ENCODE measurements around the gene NFKBIE.

The NFKBIE gene

DNA sequence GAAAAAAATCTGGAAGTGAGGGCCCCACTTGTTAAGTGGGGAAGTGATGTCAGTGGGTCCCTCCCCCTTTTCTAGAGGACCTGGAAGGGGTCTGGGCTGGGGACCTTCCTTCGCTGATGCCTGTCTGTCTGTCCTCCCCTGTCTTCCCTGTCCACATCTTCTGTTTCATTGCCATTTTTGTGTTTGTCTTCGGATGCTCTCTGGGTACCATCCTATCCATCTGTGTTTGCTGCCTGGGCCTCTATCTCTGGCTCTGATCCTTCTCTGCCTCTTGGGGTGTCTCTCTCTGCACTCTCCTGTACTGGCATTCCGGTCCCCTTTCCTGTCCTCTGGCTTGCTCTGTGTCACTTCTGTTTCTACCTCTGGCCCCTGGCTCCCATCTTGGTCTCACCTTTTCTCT is 7.2 kb upstream of the NFKBIE start:
- Histone ChIP-seq H3K9me3 (ENCODE audit: control insufficient read depth in 2 of 2, low read length in 2 of 2) (no peaks in the 10 kb centered on the region), H3K4me3 (ENCODE audit: low read length in 2 of 2) (no peak overlapping the region), H3K9ac (ENCODE audit: low read length in 2 of 2) (no peak overlapping the region), H3K27me3 (ENCODE audit: control insufficient read depth in 1 of 2, insufficient read depth in 2 of 2, low read length in 2 of 2) (peaks cover 64 to 72% of the 10 kb centered on the region in 2 donors), H3K27ac (ENCODE audit: low read length) (no peak overlapping the region), H3K36me3 (ENCODE audit: control insufficient read depth in 2 of 2, insufficient read depth in 2 of 2, low read length in 2 of 2) (no peaks in the 10 kb centered on the region), H3K4me1 (ENCODE audit: control insufficient read depth, insufficient read depth, low read length) (peaks cover 10% of the 10 kb centered on the region)

DNA sequence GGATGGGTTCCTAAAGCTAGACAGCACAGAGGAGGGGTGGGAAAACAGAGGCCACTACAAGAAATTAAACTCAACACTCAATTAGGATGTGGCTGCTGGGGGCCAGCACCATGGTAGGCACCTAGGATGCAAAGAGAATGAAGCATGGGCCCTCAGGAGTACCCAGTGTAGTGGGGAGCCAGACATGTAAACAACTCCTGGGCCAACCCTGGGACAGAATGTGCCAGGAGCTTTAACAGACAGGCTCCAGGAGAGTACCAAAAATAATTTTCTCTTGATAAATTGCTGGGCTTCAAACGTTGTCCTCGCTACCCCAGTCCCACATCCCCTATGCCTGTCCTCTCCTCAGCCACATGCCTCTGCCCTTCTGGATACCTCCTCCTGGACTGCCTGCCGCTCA is 6.6 kb upstream of the NFKBIE start:
- peaks cover 58 to 66% of the 10 kb centered on the region in 2 donors for H3K27me3 ChIP-seq (ENCODE audit: control insufficient read depth in 1 of 2, insufficient read depth in 2 of 2, low read length in 2 of 2)

GRCh38 chr6:44271406-44271723 is 6.0 kb upstream of the NFKBIE start:
- H3K27ac ChIP-seq (ENCODE audit: low read length): no peak overlapping the region
- no peaks in the 10 kb centered on the region for H3K9me3 ChIP-seq (ENCODE audit: control insufficient read depth in 2 of 2, low read length in 2 of 2)
- no peak overlapping the region for H3K4me3 ChIP-seq (ENCODE audit: low read length in 2 of 2)
- H3K36me3 ChIP-seq (ENCODE audit: control insufficient read depth in 2 of 2, insufficient read depth in 2 of 2, low read length in 2 of 2): no peaks in the 10 kb centered on the region
- H3K4me1 ChIP-seq (ENCODE audit: control insufficient read depth, insufficient read depth, low read length): peaks cover 10% of the 10 kb centered on the region
- H3K27me3 ChIP-seq (ENCODE audit: control insufficient read depth in 1 of 2, insufficient read depth in 2 of 2, low read length in 2 of 2): peaks cover 55 to 60% of the 10 kb centered on the region in 2 donors
- H3K9ac ChIP-seq (ENCODE audit: low read length in 2 of 2): no peak overlapping the region

More for the DNA sequence above, 6.6 kb upstream of the NFKBIE start:
- peaks cover 10% of the 10 kb centered on the region for H3K4me1 ChIP-seq (ENCODE audit: control insufficient read depth, insufficient read depth, low read length)
- H3K9me3 ChIP-seq (ENCODE audit: control insufficient read depth in 2 of 2, low read length in 2 of 2): no peaks in the 10 kb centered on the region
- no peak overlapping the region for H3K4me3 ChIP-seq (ENCODE audit: low read length in 2 of 2)
- H3K9ac ChIP-seq (ENCODE audit: low read length in 2 of 2): no peak overlapping the region
- no peaks in the 10 kb centered on the region for H3K36me3 ChIP-seq (ENCODE audit: control insufficient read depth in 2 of 2, insufficient read depth in 2 of 2, low read length in 2 of 2)
- no peak overlapping the region for H3K27ac ChIP-seq (ENCODE audit: low read length)

GRCh38 chr6:44270526-44271405 is 5.4 kb upstream of the NFKBIE start:
- Histone ChIP-seq H3K9ac (ENCODE audit: low read length in 2 of 2) (no peak overlapping the region), H3K27me3 (ENCODE audit: control insufficient read depth in 1 of 2, insufficient read depth in 2 of 2, low read length in 2 of 2) (peaks cover 54 to 55% of the 10 kb centered on the region in 2 donors)

GRCh38 chr6:44269921-44270525 is 4.7 kb upstream of the NFKBIE start, which contains the start of gene TMEM151B:
TSS of gene TMEM151B (plus strand) at chr6:44270450. CDS start at chr6:44270743, 293 bp downstream.
- no peak within 1 kb of the TSS for H3K9ac ChIP-seq (ENCODE audit: low read length in 2 of 2)
- H3K4me1 ChIP-seq (ENCODE audit: control insufficient read depth, insufficient read depth, low read length): peaks cover 4% of the 10 kb centered on the region
- peaks cover 47 to 52% of the 10 kb centered on the region in 2 donors for H3K27me3 ChIP-seq (ENCODE audit: control insufficient read depth in 1 of 2, insufficient read depth in 2 of 2, low read length in 2 of 2)
- H3K9me3 ChIP-seq (ENCODE audit: control insufficient read depth in 2 of 2, low read length in 2 of 2): no peaks in the 10 kb centered on the region
- no peaks in the 10 kb centered on the region for H3K36me3 ChIP-seq (ENCODE audit: control insufficient read depth in 2 of 2, insufficient read depth in 2 of 2, low read length in 2 of 2)
- H3K4me3 ChIP-seq (ENCODE audit: low read length in 2 of 2): no peak within 1 kb of the TSS
- H3K27ac ChIP-seq (ENCODE audit: low read length): no peak within 1 kb of the TSS

More at GRCh38 chr6:44270526-44271405, 5.4 kb upstream of the NFKBIE start:
- H3K36me3 ChIP-seq (ENCODE audit: control insufficient read depth in 2 of 2, insufficient read depth in 2 of 2, low read length in 2 of 2): no peaks in the 10 kb centered on the region
- H3K4me1 ChIP-seq (ENCODE audit: control insufficient read depth, insufficient read depth, low read length): peaks cover 5% of the 10 kb centered on the region
- no peak overlapping the region for H3K27ac ChIP-seq (ENCODE audit: low read length)
- H3K9me3 ChIP-seq (ENCODE audit: control insufficient read depth in 2 of 2, low read length in 2 of 2): no peaks in the 10 kb centered on the region
- no peak overlapping the region for H3K4me3 ChIP-seq (ENCODE audit: low read length in 2 of 2)

DNA sequence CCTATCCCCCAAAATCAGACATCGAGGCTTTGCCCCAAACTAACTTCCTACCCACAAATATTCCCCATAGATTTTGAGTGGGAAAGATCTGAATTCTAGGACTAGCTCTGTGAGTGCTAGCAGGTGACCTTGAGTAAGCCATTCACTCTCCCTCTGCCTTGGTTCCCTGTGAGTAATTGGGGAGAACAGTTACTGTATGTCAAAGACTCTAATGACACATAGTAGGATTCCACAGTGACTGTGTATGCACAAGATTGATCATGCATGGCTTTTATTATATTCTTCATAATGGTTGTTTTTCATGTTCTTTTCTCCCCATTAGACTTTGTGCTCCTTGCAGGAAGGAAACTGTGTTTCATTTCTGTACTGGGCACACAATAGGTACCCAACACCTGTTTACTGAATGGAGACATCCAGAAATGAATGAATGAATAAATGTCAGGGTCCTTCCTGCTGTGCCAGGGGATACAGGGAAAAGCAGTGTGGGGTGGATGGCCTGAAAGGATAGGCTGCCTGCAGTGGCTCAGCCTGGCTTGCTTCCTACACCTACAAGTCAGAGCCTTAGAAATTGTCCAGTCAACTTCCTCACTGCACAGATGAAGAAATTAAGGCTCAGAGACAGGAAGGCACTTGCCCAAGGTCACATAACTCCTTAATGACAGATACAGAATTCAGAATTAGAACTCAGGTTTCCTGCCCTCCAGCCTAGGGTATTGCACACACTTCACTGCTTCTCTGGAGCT is 4.0 kb upstream of the NFKBIE start:
- no peak overlapping the region for H3K4me3 ChIP-seq (ENCODE audit: low read length in 2 of 2)
- no peaks in the 10 kb centered on the region for H3K36me3 ChIP-seq (ENCODE audit: control insufficient read depth in 2 of 2, insufficient read depth in 2 of 2, low read length in 2 of 2)
- H3K27ac ChIP-seq (ENCODE audit: low read length): no peak overlapping the region
- peaks cover 11% of the 10 kb centered on the region for H3K4me1 ChIP-seq (ENCODE audit: control insufficient read depth, insufficient read depth, low read length)
- H3K9me3 ChIP-seq (ENCODE audit: control insufficient read depth in 2 of 2, low read length in 2 of 2): no peaks in the 10 kb centered on the region
- no peak overlapping the region for H3K9ac ChIP-seq (ENCODE audit: low read length in 2 of 2)
- H3K27me3 ChIP-seq (ENCODE audit: control insufficient read depth in 1 of 2, insufficient read depth in 2 of 2, low read length in 2 of 2): peaks cover 44 to 50% of the 10 kb centered on the region in 2 donors

DNA sequence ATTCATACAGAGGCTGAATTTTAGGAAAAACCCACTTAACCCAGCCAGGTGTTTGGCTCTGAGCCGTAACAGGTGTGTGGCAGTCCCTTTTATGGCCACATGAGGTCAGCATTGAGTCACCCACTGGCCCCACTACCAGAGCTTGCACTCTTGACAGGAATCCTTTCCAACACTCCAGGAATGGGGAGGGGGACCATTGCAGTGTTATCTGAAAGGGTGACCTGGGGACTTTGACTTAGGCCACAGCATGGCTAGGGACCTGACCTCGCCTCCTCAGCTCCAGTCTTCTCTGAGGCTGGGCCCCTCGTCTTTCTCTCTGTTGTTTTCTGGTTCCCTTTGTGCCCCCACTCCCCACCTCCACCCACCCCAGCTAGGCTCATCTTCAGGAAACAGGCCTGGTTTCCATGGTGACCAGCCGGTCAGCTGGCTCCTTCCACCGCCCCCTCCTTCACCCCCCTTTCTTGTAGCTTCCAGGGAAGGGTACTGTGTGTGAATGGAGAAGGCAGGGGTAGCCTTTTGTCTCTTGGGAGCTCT is 2.8 kb upstream of the NFKBIE start:
- Histone ChIP-seq H3K9me3 (ENCODE audit: control insufficient read depth in 2 of 2, low read length in 2 of 2) (no peaks in the 10 kb centered on the region), H3K4me1 (ENCODE audit: control insufficient read depth, insufficient read depth, low read length) (peaks cover 23% of the 10 kb centered on the region), H3K36me3 (ENCODE audit: control insufficient read depth in 2 of 2, insufficient read depth in 2 of 2, low read length in 2 of 2) (no peaks in the 10 kb centered on the region), H3K4me3 (ENCODE audit: low read length in 2 of 2) (no peak overlapping the region), H3K9ac (ENCODE audit: low read length in 2 of 2) (no peak overlapping the region), H3K27me3 (ENCODE audit: control insufficient read depth in 1 of 2, insufficient read depth in 2 of 2, low read length in 2 of 2) (peaks cover 36 to 40% of the 10 kb centered on the region in 2 donors), H3K27ac (ENCODE audit: low read length) (no peak overlapping the region)

GRCh38 chr6:44267252-44267651 is 1.9 kb upstream of the NFKBIE start:
- H3K4me1 ChIP-seq (ENCODE audit: control insufficient read depth, insufficient read depth, low read length): peaks cover 32% of the 10 kb centered on the region
- H3K9ac ChIP-seq (ENCODE audit: low read length in 2 of 2): no peak overlapping the region
- H3K9me3 ChIP-seq (ENCODE audit: control insufficient read depth in 2 of 2, low read length in 2 of 2): no peaks in the 10 kb centered on the region
- H3K4me3 ChIP-seq (ENCODE audit: low read length in 2 of 2): no peak overlapping the region
- peaks cover 27 to 31% of the 10 kb centered on the region in 2 donors for H3K27me3 ChIP-seq (ENCODE audit: control insufficient read depth in 1 of 2, insufficient read depth in 2 of 2, low read length in 2 of 2)
- no peaks in the 10 kb centered on the region for H3K36me3 ChIP-seq (ENCODE audit: control insufficient read depth in 2 of 2, insufficient read depth in 2 of 2, low read length in 2 of 2)
- no peak overlapping the region for H3K27ac ChIP-seq (ENCODE audit: low read length)

DNA sequence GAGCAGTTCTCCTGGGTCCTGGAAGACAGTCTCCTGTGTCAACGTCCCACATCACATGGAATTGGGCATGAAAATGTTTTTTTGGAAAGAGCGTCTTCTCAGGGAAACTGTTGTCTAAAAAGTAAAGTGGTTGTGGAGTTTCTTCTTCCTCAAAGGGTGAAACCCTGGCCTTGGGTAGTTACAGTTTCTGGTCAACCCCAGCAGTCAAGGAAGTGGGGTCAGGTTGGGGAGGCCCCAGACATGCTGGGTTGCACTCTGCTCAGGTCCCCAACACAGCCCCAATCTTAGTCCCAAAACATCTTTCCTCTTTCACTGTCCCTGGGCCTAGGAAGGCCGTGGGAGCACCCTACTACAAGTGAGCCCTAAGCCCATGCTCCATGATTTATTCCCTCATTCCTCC is 996 bp upstream of the NFKBIE start:
- peaks cover 34% of the 10 kb centered on the region for H3K4me1 ChIP-seq (ENCODE audit: control insufficient read depth, insufficient read depth, low read length)
- no peak overlapping the region for H3K27ac ChIP-seq (ENCODE audit: low read length)
- peaks cover 0 to 2% of the 10 kb centered on the region in 2 donors for H3K36me3 ChIP-seq (ENCODE audit: control insufficient read depth in 2 of 2, insufficient read depth in 2 of 2, low read length in 2 of 2)
- no peak overlapping the region for H3K4me3 ChIP-seq (ENCODE audit: low read length in 2 of 2)
- no peaks in the 10 kb centered on the region for H3K9me3 ChIP-seq (ENCODE audit: control insufficient read depth in 2 of 2, low read length in 2 of 2)
- peaks cover 18 to 22% of the 10 kb centered on the region in 2 donors for H3K27me3 ChIP-seq (ENCODE audit: control insufficient read depth in 1 of 2, insufficient read depth in 2 of 2, low read length in 2 of 2)
- H3K9ac ChIP-seq (ENCODE audit: low read length in 2 of 2): no peak overlapping the region

- Histone ChIP-seq H3K36me3 (ENCODE audit: control insufficient read depth in 2 of 2, insufficient read depth in 2 of 2, low read length in 2 of 2) (peaks cover 0 to 2% of the 10 kb centered on the region in 2 donors), H3K9me3 (ENCODE audit: control insufficient read depth in 2 of 2, low read length in 2 of 2) (no peaks in the 10 kb centered on the region), H3K27ac (ENCODE audit: low read length) (no peak overlapping the region), H3K27me3 (ENCODE audit: control insufficient read depth in 1 of 2, insufficient read depth in 2 of 2, low read length in 2 of 2) (peaks cover 13 to 19% of the 10 kb centered on the region in 2 donors), H3K4me1 (ENCODE audit: control insufficient read depth, insufficient read depth, low read length) (peaks cover 31% of the 10 kb centered on the region), H3K4me3 (ENCODE audit: low read length in 2 of 2) (no peak overlapping the region), H3K9ac (ENCODE audit: low read length in 2 of 2) (no peak overlapping the region)
Observed at GRCh38 chr6:44265722-44266233, 427 bp upstream of the NFKBIE start.

All from stomach smooth muscle (tissue), 2 donors.